Smooth muscle cell of the pulmonary artery (primary cell): Measurements from ENCODE around the gene NAP1L3. TPM values are rescaled to one million over a fixed set of nuclear protein-coding genes. Genes with fewer than 3 reads are reported as not detected.

Experiments
- total RNA-seq: library from RNA; depleted of rRNA; stranded (reverse); fragments of >200 nt; gene quantifications from 2 replicates; pipeline ENCODE4 v1.2.3, GENCODE V29; 2014

NAP1L3 gene
- 6.8 and 8.3 TPM in 2 replicates for total RNA-seq

GRCh38 chrX:93673056-93673868 lies at the start of gene NAP1L3:
NAP1L3 (minus strand) TSS chrX:93673578; CDS start chrX:93673304, 274 bp downstream.

GRCh38 chrX:93673869-93674271 lies 492 bp upstream of the NAP1L3 start, which contains the start of gene FAM133A:
FAM133A (plus strand) TSS chrX:93674206; CDS start chrX:93709420, 35,214 bp downstream.

Other genes starting within 250 kb of the NAP1L3 start
- 0.07 and 0.20 TPM in 2 replicates for gene FAM133A, start 628 bp upstream of the NAP1L3 start, total RNA-seq